ENCODE results near the gene CDK2AP2.

DNA sequence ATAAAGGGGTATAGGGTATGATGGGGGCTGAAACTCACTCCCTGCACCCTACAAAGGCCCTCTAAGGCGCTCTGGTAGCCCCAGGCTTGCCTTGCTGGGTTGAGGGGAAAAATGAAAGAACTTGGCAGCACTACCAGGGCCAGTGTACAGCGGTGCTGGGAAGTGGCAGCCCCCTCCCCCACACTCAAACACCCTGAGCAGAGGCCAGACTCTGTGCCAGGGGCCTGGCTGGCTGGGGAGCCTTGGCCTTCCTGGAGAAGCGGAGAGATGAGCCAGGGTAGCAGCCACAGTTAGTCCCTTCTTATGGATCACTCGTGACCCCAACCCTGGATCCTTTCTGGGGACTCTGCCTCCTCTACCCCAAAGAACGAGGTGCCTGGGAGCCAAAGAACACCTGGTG lies 41.6 kb downstream of the CDK2AP2 start:
- TF ChIP-seq CTCF (IDR thresholded peaks at IDR 0.05) (no peak), POLR2AphosphoS5 (IDR thresholded peaks at IDR 0.05; ENCODE audit: low read depth, low read length) (no peak), EZH2phosphoT487 (IDR thresholded peaks at IDR 0.05; ENCODE audit: borderline replicate concordance, low read depth) (no peak), SMC3 (IDR thresholded peaks at IDR 0.05; ENCODE audit: low read depth, low read length) (no peak), EP300 (IDR thresholded peaks at IDR 0.05; ENCODE audit: borderline replicate concordance in 1 of 2, low read depth in 1 of 2, low read length in 1 of 2) (no peak), RCOR1 (IDR thresholded peaks at IDR 0.05; ENCODE audit: low read length) (no peak)
